Astrocyte of the cerebellum (primary cell): ENCODE results near the gene FLII.

Experiments used
- DNase-seq: peaks from one replicate; pipeline ENCODE4 v3.0.0-alpha.2; 2011; ENCODE audit warnings: low read depth
- H3K4me3 ChIP-seq: 2 replicates; pipeline ENCODE4 v1.5.1; 2011; ENCODE audit warnings: mild to moderate bottlenecking, low read depth, low read length, moderate library complexity
- CTCF ChIP-seq: IDR thresholded peaks from 2 replicates; pipeline ENCODE4 v1.5.1; 2012; ENCODE audit warnings: low read length, low read depth, moderate library complexity, mild to moderate bottlenecking; ENCODE audit errors: missing control alignments
- in situ Hi-C: cut with HindIII; loops from 2 replicates; pipeline ENCODE4 v1.10.0; 2017; ENCODE audit warnings: low sequenced_read_pairs

Gene FLII

GRCh38 chr17:18195246-18195645, 63.3 kb downstream of the FLII start:
- no peak overlapping the region for H3K4me3 ChIP-seq
- no peak for TF ChIP-seq CTCF
- in situ Hi-C loops, result no loop called here
- DNase-seq, result no peak
